Stimulated activated CD4-positive, alpha-beta T cell treated with anti-CD3 and anti-CD28 coated beads, TNF-alpha, amount 100 ng/mL, for 48 hours (primary cell): ENCODE measurements around the gene PGK2.
"Not testable (repeated sequence)": the region's sequence is repeated elsewhere in the genome, so short reads cannot be mapped to it uniquely, and the experiment has no call there.

Experiments
- DNase-seq, 3 donors: peaks; one replicate each; pipeline ENCODE4 v3.0.0-alpha.2; 2020; ENCODE audit warnings: low read depth in 3 of 3

PGK2 gene

GRCh38 chr6:49787176-49787575 is at the start of gene PGK2:
PGK2 (minus strand) TSS chr6:49787285; CDS start chr6:49787187, 98 bp downstream.
- DNase-seq = no peak

GRCh38 chr6:49835140-49835539 is 48.1 kb upstream of the PGK2 start:
- DNase-seq = no peak

GRCh38 chr6:49833386-49833785 is 46.3 kb upstream of the PGK2 start:
- no peak for DNase-seq

GRCh38 chr6:49826743-49827406 is 39.8 kb upstream of the PGK2 start:
- no peak for DNase-seq

GRCh38 chr6:49815166-49815565 is 28.1 kb upstream of the PGK2 start:
- DNase-seq = no peak

- no peak for DNase-seq
These were observed 26.2 kb upstream of the PGK2 start for GRCh38 chr6:49813248-49813647.

- DNase-seq = no peak
These were observed 19.1 kb upstream of the PGK2 start for GRCh38 chr6:49806145-49806544.

GRCh38 chr6:49805246-49805645 is 18.2 kb upstream of the PGK2 start:
- DNase-seq = no peak

GRCh38 chr6:49801525-49801924 is 14.4 kb upstream of the PGK2 start:
- DNase-seq = no peak

- no peak for DNase-seq
These were observed 12.0 kb upstream of the PGK2 start for GRCh38 chr6:49799090-49799489.

GRCh38 chr6:49796842-49797455 is 9.9 kb upstream of the PGK2 start:
- DNase-seq = not testable (repeated sequence)

GRCh38 chr6:49790341-49790740 is 3.3 kb upstream of the PGK2 start:
- no peak for DNase-seq

GRCh38 chr6:49784272-49784671 is 2.8 kb downstream of the PGK2 start:
- no peak for DNase-seq

GRCh38 chr6:49782725-49783124 is 4.4 kb downstream of the PGK2 start:
- DNase-seq = no peak

GRCh38 chr6:49782293-49782692 is 4.8 kb downstream of the PGK2 start:
- DNase-seq = no peak

GRCh38 chr6:49776444-49776843 is 10.6 kb downstream of the PGK2 start:
- no peak for DNase-seq

- DNase-seq = no peak
These were observed 12.0 kb downstream of the PGK2 start for GRCh38 chr6:49775043-49775442.

- DNase-seq = no peak
These were observed 14.8 kb downstream of the PGK2 start for GRCh38 chr6:49772285-49772684.

GRCh38 chr6:49766762-49767161 is 20.3 kb downstream of the PGK2 start:
- DNase-seq = no peak

- DNase-seq = no peak
These were observed 22.4 kb downstream of the PGK2 start for GRCh38 chr6:49764571-49765236.

GRCh38 chr6:49744259-49744658 is 42.8 kb downstream of the PGK2 start, which contains the start of gene CRISP3:
CRISP3 (minus strand) TSS chr6:49744388; CDS start chr6:49744367, 21 bp downstream.
- no peak for DNase-seq

GRCh38 chr6:49743429-49743828 is 43.7 kb downstream of the PGK2 start:
- no peak for DNase-seq

- no peak for DNase-seq
These were observed 47.7 kb downstream of the PGK2 start for GRCh38 chr6:49739423-49739822.
